ENCODE measurements around the gene AFF3.

- TF ChIP-seq SP1 (IDR thresholded peaks at IDR 0.05) (no peak), HDGF (IDR thresholded peaks at IDR 0.05; ENCODE audit: borderline replicate concordance) (no peak), ELF4 (IDR thresholded peaks at IDR 0.05) (no peak), BHLHE40 (IDR thresholded peaks at IDR 0.05; ENCODE audit: borderline replicate concordance) (no peak), SUZ12 (IDR thresholded peaks at IDR 0.05) (no peak), FOXA1 (IDR thresholded peaks at IDR 0.05) (no peak), ARNT (IDR thresholded peaks at IDR 0.05) (no peak), FOXM1 (IDR thresholded peaks at IDR 0.05; ENCODE audit: borderline replicate concordance) (no peak), NFRKB (IDR thresholded peaks at IDR 0.05) (no peak), PKNOX1 (IDR thresholded peaks at IDR 0.05) (no peak), TARDBP (IDR thresholded peaks at IDR 0.05) (no peak), CTBP1 (IDR thresholded peaks at IDR 0.05; ENCODE audit: borderline replicate concordance) (no peak)
Observed at GRCh38 chr2:100143286-100143685, 896 bp upstream of the AFF3 start.

Measured in HEK293T (cell line).